ENCODE measurements around the gene OR2A14.
"Not testable (repeated sequence)": the region's sequence is repeated elsewhere in the genome, so short reads cannot be mapped to it uniquely, and the experiment has no call there.

The OR2A14 gene, protein sequence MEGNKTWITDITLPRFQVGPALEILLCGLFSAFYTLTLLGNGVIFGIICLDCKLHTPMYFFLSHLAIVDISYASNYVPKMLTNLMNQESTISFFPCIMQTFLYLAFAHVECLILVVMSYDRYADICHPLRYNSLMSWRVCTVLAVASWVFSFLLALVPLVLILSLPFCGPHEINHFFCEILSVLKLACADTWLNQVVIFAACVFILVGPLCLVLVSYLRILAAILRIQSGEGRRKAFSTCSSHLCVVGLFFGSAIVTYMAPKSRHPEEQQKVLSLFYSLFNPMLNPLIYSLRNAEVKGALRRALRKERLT

DNA sequence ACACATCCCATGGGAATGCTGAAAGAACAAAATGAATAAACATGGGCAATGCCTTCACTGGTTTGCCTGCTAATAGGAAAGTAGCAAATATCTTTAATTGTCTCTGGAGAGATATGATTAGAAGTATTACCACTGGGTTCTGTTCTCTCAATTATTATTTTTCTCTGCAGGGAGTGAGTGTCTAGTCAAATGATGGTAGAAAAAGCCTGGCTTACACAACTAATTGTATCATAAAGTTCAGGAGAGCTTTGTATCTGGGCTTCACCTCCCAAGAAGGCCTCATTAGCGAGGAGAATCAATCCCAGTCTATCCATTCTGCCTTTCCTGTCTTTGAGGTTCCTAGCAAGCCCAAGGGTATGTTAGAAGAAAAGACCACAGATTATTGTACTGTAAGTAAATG lies at the start of gene OR2A14:
OR2A14 (plus strand) TSS at position 301 of the 400 bp plus-strand sequence. CDS start 5,937 bp downstream, outside the sequence.
- no peak for DNase-seq (ENCODE audit: low spot score)

DNA sequence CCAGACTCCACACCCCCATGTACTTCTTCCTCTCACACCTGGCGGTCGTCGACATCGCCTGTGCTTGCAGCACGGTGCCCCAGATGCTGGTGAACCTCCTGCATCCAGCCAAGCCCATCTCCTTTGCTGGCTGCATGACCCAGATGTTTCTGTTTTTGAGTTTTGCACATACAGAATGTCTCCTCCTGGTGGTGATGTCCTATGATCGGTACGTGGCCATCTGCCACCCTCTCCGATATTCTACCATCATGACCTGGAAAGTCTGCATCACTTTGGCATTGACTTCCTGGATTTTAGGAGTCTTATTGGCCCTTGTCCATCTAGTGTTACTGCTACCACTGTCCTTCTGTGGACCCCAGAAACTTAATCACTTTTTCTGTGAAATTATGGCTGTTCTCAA lies 48.6 kb upstream of the OR2A14 start:
- DNase-seq (ENCODE audit: low spot score): no peak

DNA sequence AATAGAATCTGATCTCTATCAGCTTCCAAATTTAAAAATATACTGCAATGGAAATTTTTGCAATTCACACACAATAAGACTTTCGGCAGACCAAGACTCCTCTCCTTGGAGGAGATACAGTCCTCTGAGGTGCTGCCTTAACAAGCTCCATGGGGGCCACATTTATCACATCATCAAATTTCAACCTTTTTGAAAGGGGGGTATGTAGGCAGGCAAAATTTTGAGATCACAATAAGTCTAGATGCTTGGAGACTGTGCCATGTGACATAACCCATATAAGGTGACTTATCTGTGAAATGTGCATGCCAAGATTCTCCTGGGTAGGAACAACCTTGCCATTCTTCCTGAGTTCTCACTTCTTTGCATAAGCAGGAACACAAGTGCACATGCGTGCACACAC lies 37.0 kb upstream of the OR2A14 start, which contains the start of gene OR2A12:
OR2A12 (plus strand) TSS at position 301 of the 400 bp plus-strand sequence. CDS start 8,830 bp downstream, outside the sequence.
- no peak for DNase-seq (ENCODE audit: low spot score)

DNA sequence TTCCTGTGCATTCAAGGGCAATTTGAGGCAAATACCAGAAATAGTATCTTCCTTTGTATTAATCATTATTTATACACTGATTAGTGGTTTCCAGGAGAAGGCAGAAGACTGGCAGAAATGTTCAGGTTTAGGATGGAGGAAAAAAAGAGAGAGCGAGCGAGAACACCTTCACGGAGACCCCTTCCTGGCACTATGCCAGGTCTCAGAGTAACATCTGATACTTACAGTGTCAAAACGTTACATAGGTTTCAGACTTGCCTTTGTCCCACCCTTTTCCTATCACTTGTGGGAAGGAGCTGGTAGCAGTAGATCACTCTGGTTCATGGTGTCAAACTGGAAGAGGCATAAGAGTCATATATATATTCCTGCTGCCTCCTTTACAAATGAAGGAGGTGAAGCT lies 36.2 kb upstream of the OR2A14 start:
- DNase-seq (ENCODE audit: low spot score): no peak

DNA sequence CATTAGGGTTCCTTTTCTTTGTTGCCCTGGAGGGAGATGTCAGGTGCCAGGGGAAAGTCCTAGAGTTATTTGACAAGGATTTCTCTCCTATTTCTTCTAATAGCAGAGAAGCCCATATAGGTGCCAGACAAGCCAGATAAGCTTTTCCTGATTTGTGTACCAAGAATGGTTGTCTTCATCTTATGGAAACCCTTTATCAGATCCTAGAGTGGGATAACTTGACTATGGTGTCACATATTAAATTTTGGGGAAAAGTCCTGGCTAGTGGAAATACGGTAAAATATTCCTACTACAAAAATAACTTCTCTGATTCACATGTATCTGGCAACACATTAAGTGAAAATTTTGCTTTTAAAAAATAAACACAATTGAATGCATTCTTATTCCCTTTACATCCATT lies 35.7 kb upstream of the OR2A14 start:
- DNase-seq (ENCODE audit: low spot score): no peak

DNA sequence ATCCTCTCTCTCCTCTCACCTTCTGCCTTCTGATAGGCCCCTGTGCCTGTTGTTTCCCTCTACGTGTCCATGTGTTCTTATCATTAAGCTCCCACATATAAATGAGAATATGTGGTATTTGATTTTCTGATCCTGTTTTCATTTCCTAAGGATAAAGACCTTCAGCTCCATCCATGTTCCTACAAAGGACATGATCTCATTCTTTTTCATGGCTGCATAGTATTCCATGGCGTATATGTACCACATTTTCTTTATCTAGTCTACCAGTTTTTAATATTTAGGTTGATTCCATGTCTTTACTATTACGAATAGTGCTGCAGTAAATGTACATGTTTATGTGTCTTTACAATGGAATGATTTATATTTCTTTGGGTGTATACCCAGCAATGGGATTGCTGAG lies 32.3 kb upstream of the OR2A14 start:
- DNase-seq (ENCODE audit: low spot score): no peak

DNA sequence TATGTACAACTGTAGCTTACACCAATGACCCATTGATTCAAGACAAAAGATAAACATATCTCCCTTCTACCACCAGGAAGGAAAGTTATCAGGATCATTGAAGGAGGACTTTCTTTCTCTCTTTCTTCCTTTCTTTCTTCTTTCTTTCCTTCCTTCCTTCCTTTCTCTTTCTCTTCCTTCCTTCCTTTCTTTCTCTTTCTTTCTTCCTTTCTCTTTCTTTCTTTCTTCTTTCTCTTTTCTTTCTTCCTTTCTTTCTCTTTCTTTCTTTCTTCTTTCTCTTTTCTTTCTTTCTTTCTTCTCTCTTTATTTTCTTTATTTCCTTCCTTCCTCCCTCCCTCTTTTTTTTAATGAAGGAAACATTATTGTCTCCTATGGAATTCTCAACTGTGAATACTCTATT lies 24.2 kb upstream of the OR2A14 start:
- DNase-seq (ENCODE audit: low spot score): no peak

DNA sequence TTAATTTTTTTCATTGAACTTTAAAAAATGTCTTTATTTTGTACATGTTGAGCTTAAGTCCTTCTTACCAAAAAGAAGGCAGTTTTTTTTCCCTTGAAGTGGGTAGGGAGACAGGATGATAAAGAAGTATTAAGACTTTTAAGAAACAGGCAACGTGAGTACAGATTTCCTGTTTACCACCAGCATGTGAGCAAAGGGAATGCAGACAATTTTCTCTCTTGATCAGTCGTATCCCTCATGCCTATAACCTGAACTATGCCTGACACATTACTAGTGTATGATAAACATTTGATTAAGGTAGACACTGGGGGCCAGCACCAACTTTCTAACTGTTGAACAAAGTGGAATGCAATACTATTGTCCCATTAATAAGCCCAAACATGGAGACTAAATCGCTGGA lies 22.4 kb upstream of the OR2A14 start:
- DNase-seq (ENCODE audit: low spot score): no peak

DNA sequence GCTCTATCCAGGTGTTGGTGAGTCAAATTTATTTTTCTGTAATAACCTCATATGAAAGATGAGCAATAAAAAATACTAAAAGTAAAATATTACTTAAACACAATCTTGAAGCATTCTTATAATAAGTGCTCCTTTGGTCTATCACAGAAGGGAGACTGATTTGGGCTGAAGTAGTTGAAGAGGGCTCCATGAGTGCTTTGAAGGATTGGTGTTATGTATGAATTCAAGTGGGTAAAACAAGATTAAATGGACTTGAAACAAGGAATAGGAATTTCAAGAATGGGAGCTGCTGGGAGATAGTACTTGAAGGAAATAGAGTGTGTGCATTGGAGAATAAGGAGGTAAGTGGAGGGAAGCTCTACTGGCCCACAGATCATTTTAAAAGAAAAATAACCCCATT lies 20.9 kb upstream of the OR2A14 start:
- no peak for DNase-seq (ENCODE audit: low spot score)

DNA sequence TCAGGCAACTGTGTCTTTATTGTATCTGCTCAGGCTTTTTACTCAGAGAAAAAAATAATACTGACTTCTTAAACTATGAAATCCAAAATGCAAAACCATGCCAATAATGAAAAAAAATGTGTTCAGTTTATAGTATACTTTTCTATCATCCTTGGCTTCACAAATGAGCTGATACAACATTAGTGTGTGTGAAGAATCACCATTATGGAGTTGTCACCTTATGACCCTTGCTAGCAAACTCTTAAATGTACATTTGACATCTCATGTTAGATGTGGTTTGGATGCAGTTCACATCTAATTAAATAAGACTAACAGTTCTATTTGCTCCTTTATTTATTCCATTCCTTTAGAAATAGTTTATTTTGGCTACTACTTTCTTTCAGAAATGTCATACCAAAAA lies 17.8 kb upstream of the OR2A14 start:
- no peak for DNase-seq (ENCODE audit: low spot score)

DNA sequence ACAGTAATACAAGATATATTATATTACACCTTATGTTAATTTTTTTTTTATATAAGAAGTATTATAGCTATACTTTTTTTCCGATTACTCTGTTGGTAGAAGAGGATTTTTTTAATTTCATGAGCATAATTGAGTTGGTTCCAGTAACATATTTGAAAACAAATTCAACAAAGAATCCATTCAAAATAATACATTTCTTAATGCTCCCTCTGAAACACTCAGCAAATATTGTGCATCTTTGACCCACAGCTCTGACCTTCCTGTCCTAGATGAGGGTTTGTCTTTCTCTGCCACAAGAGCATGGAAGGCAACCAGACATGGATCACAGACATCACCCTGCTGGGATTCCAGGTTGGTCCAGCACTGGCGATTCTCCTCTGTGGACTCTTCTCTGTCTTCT lies 13.7 kb upstream of the OR2A14 start, which contains the start of gene OR2A2:
OR2A2 (plus strand) TSS at position 301 of the 400 bp plus-strand sequence; CDS start at position 301, 0 bp downstream.
- DNase-seq (ENCODE audit: low spot score): no peak

DNA sequence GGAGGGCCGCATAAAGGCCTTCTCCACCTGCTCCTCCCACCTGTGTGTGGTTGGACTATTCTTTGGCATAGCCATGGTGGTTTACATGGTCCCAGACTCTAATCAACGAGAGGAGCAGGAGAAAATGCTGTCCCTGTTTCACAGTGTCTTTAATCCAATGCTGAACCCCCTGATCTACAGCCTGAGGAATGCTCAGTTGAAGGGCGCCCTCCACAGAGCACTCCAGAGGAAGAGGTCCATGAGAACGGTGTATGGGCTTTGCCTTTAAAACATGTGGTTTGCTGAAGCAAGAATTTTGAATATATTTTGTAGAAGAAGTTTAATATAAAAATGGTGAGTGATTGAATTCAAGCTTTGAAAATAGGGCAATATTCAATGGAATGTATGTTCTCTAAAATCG lies 12.7 kb upstream of the OR2A14 start:
- no peak for DNase-seq (ENCODE audit: low spot score)

DNA sequence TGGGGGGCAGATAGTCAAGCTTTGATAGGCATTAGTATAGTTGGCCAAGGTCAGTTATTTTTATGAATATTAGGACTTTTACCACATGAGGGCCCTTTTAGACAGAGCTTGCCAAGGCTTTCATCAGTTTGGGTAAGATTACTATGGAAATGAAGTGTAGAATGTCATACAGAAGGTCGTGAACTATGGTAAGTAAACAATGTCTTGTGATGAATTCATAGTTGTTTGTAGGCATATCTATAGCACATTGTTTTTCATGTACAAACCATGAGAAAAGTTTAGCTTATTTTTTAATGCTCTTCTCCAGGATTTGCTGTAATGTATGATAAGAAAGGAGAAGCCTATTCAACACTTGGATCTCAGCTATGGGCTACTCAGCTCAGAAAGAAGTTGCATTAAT lies 9.3 kb upstream of the OR2A14 start:
- DNase-seq (ENCODE audit: low spot score): no peak

DNA sequence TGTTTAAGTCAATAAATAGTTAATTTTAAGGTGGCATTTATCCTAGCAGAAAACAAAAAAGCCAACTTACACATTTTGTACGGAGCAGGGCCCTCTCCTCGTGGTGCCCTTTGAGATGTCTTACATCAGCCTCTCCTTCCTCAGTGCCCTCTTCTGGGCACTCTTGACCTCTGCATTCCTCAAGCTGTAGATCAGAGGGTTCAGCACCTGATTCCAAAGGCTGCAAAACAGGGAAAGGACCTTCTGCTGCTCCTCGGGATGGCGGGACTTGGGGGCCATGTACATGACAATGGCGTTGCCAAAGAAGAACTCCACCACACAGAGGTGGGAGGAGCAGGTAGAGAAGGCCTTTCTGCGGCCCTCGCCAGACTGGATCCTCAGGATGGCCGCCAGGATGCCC lies 4.6 kb upstream of the OR2A14 start:
- no peak for DNase-seq (ENCODE audit: low spot score)

DNA sequence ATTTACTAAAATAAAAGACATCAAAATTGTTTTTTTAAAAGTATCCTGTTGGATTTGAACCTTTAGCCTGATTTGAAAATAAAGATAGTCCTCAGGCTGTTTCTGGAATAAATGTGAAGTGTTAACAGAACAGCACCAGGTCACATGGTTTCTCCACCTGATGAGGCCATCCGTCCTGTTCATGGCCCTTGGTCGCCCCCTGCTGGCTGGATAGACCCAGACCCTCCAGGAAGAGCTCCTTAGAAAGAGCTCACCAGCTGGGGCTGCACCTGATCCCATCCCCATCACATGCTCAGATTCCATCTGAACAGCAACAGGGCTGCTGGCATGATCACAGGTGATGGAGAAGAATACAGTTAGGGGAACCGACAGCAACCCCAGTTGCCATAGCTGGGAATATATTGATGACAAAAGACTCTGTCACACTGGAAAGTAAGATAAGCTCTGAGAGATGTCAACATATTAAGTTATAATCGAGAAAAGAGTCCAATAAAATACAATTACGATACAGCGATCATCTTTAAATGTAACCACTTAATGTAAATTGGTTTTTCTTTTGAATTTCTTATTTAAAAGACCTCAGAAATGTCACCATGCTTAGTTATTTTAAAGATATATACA lies 4.8 kb downstream of the OR2A14 start:
- DNase-seq (ENCODE audit: low spot score): peak; percentile 88

DNA sequence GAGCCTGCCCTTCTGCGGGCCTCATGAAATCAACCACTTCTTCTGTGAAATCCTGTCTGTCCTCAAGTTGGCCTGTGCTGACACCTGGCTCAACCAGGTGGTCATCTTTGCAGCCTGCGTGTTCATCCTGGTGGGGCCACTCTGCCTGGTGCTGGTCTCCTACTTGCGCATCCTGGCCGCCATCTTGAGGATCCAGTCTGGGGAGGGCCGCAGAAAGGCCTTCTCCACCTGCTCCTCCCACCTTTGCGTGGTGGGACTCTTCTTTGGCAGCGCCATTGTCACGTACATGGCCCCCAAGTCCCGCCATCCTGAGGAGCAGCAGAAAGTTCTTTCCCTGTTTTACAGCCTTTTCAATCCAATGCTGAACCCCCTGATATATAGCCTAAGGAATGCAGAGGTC lies 6.6 kb downstream of the OR2A14 start:
- not testable (repeated sequence) for DNase-seq (ENCODE audit: low spot score)

DNA sequence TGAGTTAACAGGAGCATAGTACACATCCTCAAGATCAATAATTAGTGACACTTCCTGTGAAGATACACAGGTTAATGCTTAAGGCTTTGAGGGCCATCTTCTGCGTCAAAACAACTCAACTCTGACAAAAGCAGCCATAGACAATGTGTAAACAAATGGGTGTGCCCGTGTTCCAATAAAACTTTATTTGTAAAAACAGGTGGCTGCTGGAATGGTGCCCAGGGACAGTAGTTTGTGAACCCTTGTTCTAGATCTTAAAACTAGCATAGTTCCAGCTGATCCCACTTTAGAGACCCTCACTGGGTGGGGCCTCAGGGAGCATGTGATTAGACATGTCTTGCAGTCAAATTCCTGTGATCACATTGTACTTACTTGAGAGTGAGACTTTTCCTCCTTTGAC lies 7.8 kb downstream of the OR2A14 start:
- DNase-seq (ENCODE audit: low spot score): no peak

DNA sequence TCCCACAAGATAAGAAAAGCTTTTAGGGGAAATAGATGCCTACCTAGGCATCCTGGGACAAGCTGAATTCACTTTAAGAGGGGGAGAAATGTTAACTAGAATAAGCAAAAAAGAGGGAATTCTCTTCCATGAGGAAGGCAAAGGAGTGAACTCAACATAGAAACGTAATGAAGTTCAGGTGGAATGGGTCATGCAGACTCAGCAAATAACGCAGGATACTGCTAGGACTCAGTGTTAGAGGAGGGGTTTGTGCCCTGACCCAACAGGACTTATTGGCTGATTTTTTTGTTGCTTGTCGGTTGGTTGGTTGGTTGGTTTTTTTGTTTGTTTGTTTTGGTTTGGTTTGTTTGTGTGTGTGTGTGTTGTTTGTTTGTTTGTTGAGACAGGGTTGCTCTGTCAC lies 9.3 kb downstream of the OR2A14 start:
- DNase-seq (ENCODE audit: low spot score): no peak

DNA sequence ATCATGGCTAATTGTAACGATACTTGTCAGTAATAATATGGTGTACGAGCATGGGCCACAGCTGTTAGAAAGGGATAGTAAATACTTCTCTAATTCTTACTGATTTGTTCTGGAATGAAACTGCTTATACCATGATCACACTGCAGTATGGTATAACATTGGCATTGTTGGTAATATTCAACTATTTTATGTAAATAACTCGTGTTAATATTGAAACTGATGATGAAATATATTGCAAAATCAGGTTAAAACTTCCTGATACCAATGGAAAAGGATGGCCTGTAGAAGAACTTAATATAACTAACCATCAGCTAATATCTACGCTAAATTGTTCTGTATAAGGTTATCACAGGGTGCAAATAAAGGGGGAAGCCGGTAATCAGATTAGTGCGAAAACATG lies 10.3 kb downstream of the OR2A14 start:
- no peak for DNase-seq (ENCODE audit: low spot score)

DNA sequence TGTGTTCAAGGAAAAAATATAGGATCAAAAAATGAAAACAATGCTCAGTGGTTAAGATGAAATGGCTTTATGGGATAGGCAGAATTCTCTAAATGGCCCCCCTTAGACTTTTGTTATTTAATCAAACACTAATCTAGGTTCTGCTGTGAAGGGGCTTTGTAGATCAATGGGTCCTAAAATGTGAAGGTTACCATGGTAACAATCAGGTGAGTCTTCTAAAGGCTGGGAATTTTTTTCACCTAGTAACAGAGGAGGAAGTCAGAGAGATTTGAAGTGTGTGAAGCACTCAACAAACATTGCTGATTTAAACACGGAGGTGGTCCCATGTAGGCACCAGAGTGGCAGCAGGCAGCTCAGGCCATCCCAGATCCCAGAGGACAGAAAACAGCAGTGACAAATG lies 11.1 kb downstream of the OR2A14 start:
- DNase-seq (ENCODE audit: low spot score): no peak

DNA sequence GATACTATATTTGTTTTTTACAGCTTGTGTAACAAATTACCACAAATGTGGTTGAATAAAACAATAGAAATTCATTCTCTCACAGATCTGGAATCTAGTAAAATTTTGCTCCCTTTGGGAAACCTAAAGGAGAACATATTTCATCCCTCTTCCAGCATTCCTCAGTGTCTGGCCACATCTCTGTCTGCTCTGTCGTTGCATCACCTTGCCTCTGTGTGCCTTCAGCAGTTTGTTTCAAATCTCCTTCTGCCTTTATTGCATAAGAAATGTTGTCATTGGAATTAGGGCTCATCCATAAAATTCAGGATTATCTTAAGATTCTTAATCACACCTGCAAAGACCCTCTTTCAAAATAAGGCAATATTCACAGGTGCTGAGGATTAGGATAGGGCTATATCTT lies 14.5 kb downstream of the OR2A14 start:
- DNase-seq (ENCODE audit: low spot score): no peak

DNA sequence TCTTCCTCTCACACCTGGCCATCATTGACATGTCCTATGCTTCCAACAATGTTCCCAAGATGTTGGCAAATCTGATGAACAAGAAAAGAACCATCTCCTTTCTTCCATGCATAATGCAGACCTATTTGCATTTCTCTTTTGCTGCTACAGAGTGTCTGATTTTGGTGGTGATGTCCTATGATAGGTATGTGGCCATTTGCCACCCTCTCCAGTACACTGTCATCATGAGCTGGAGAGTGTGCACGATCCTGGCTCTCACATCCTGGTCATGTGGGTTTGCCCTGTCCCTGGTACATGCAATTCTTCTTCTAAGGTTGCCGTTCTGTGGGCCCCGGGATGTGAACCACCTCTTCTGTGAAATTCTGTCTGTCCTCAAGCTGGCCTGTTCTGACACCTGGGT lies 19.2 kb downstream of the OR2A14 start:
- DNase-seq (ENCODE audit: low spot score): no peak

DNA sequence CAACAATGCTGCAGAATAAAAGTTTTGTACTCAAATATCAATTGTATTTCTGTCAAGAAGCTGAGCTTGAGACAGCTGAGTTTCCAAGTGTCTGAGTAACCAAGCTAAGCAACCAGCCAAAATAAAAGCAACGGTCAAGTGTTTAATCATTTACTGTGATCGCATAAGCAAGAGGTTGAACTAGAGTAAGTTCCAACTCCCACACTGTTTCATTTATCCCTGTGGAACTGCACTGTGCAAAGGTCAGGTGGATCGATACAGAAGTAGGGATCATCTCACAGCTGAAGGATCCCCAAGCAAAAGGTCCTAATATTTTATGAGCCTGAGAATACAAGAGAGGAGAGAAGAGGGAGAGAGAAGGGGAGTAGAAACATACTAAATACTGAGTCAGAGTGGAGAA lies 21.4 kb downstream of the OR2A14 start:
- no peak for DNase-seq (ENCODE audit: low spot score)
